SKM-1 (cell line): ENCODE measurements around the gene NMRAL1.

Source experiments
- DNase-seq: peaks from one replicate; lab custom pipeline; 2025; ENCODE audit not compliant: unreplicated experiment; lab: John Stamatoyannopoulos, UW

Gene NMRAL1

DNA sequence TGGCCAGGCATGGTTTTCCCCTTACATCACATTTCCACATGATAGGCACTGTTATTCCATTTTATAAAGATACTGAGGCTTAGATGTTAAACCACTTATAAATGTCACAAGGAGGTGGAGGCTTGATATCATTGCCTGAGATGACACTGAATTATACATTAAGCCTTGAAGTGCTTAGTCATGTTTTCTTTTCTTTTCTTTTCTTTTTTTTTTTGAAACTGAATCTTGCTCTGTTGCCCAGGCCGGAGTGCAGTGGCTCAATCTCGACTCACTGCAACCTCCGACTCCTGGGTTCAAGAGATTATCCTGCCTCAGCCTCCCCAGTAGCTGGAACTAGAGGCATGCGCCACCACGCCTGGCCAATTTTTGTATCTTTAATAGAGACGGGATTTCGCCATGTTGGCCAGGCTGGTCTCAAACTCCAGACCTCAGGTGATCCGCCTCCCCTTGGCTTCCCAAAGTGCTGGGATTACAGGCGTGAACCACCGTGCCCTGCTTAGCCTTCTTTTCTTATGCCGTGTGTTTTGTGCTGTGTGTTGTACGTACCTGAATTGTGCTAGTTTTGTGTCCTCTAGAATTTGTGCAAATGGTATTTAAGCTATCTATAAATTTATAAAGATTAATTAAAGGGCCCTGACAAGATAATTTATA lies 47.6 kb downstream of the NMRAL1 start:
- no peak for DNase-seq

- no peak for DNase-seq
Observed at GRCh38 chr16:4426021-4426684, 48.3 kb downstream of the NMRAL1 start.

GRCh38 chr16:4425378-4426020 lies 48.9 kb downstream of the NMRAL1 start, which contains the start of gene DNAJA3:
Gene DNAJA3 (plus strand): TSS chr16:4425868. CDS start chr16:4425882, 14 bp downstream.
- peak; percentile 96 for DNase-seq

DNA sequence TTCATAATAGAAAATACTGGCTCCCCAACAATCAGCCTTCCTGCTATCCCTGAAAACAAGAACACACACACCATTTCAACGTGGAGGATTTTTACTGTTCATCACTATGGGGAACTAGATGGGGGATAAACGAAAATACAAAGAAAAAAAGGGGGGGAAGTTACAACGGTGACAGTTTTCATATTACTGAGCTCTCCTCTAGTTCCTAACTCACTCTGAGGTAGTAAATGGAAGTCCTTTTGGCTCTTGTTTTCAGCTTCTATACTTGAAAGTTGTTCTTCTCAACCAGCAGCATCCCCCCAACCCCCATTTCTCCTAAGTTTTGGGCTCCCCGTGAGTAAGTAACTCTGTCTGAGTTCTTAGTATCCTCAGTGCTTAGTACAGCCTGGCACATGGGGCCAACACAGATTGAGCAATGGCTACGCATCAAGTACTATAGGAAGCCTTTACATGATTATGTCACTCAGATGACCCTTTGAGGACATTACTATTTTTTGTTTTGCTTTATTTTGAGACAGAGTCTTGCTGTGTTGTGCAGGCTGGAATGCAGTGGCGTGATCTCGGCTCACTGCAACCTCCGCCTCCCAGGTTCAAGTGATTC lies 53.8 kb downstream of the NMRAL1 start:
- no peak for DNase-seq

GRCh38 chr16:4419402-4419959 lies 54.9 kb downstream of the NMRAL1 start:
- DNase-seq: no peak

DNA sequence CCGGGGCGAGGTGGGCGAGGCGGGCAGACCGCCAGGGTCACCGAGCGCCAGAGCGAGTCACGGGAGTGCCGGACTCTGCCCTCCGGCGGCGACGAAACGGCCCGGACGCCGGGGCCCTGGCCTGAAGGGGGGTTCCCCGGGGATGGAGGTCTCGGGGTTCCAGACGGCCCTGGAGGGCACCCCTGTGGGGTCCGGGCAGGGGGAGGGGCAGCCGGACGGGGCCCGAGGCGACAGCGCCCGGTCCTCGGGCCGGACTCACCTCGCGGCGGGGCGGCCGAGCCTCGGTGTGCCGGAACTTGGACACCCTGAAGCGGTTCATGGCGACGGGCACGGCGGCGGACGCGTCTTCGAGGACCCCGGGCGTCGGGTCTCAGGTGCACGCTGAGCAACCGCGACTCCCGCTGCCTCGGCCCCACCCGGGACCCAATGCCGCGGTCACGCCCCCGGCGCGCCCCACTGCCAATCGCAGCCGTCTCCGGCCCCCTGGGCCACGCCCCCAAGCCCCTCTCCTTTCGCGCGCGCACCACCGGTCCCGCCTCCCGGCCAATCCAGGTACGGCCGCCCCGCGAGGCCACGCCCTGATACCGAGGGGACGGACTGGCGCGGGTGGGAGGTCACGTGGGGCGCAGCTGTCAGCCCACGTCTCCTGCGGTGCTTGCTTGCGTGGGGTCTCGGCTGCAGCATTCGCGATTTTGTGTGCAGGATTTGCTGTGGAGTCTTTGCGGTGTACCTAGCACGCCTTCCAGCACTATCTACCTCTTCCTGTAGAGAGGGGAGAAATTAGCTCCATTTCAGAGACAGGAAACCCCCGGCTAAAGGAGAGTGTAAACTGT lies 58.0 kb downstream of the NMRAL1 start, which contains the start of gene CORO7:
Gene CORO7 (minus strand): TSS at position 397 of the 833 bp plus-strand sequence. CDS start 78 bp downstream, at position 319.
- peak; percentile 85 for DNase-seq

DNA sequence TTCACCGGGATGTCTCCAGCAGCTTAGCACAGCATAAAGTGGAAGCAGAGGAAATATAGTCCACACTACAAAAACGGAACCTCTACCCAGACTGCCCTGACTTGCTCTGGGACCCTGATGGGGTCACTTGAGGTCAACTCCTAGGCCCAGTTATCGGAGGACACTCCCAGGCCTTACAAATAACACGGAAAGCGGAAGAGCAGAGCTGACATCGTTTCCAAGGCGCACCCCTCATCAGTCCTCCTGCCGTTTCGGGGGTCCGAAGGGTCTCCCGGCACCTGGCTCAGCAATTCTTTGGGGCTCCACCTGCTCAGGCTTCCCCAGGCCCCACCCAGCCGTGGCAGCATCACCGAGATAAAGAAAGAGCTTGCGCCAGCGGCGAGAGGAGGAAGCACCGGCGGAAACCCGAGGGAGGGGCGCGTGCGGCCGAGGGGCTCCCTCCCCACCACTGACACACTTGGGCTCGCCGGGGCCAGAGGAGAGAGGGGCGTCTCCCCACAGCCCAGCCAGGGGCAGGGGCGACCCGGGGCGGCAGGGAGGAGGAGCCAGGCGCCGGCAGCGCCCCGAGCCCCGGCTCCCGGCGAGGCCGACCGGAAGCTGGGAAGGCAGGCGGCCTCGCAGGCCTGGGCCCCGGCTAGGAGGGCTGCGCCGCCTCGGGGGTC lies 58.8 kb downstream of the NMRAL1 start:
- DNase-seq: peak; percentile 91

DNA sequence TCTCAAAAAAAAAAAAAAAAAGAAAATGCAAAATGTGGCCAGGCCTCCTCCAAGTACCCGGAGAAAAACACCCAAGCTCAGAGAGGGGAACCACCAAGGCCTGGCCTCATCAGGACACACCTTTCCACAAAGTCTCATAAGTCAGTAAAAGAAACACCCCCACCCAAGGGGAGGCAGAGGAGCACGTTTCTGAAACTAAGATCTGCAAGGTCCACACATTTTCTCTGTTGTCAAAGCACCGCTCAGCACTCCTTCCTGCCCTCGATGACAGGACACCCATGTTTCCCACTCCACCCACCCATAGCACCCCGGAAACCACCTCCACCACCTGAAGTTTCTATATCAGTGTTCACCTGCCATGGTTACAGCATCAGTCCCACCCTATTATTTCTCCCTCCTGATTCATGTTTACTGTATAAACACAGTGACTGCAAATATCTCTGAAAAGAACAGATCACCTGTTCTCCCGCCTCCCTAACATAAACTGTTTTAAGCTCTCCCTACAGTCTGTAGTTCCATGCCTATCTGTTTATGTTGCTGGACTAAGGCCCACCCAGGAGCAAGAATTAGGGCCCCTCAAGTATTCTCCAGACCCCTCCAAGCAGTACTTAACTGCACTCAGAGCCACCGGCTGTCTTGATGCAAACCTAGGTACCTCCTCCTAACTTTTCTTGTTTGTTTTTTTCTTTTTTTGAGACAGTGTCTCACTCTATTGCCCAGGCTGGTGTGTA lies 60.1 kb downstream of the NMRAL1 start:
- no peak for DNase-seq

DNA sequence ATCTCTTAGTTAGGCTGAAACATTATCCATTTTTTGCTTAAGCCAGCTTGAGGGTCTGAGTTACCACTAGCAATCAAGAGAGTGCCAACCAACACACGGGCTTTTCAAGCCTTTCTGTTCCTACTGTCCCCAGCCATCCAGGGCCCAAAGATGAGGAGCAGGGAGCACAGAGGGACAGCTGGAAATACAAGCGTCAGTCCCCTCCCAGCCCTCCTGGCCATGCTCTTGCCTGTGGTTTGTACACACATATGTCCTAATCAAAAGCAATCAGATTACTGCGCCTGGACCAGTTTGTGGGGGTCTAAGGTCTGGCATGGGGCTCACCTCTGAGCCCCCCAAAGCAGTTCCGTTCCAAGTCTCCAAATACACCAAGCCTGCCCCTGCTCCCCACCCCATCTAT lies 61.6 kb downstream of the NMRAL1 start:
- DNase-seq: no peak

GRCh38 chr16:4412159-4412558 lies 62.3 kb downstream of the NMRAL1 start:
- no peak for DNase-seq
